ENCODE measurements around the gene GALNT9.

The GALNT9 gene

DNA sequence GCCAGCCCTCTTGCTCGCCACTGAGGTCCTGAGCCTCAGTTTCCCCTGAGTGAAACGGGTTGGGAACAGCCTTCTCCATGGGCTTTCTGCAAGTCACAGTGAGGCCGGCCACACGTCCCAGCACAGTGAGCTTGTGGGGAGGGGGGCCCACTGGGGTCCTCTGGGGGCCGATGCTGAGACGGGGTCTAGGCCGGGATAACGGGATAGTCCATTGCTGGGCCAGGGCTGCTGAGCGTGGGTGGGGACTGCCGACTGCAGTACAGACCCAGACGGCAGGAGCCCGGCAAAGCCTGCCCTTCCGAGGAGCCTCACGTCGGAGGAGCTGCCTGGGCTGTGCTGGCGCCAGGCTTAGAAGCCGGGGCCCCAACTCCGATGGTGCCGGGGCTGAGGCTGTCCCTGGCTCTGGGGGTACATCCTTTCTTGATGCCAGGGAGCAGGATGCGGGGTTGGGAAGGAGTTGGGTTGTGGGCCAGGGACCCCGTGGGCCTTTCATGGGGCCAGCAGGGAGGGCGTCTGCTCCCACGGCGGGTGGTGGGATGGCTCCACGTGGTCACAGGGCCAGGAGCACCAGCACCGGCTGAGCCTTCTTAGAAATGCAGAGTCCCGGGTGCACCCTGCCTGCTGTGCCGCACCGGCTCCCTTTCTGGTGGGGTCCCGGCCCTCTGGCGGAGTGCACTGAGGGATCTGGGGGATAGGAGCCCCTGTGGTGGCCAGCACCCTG, 160.9 kb downstream of the GALNT9 start:
- no peak for DNase-seq (ENCODE audit: low spot score)

DNA sequence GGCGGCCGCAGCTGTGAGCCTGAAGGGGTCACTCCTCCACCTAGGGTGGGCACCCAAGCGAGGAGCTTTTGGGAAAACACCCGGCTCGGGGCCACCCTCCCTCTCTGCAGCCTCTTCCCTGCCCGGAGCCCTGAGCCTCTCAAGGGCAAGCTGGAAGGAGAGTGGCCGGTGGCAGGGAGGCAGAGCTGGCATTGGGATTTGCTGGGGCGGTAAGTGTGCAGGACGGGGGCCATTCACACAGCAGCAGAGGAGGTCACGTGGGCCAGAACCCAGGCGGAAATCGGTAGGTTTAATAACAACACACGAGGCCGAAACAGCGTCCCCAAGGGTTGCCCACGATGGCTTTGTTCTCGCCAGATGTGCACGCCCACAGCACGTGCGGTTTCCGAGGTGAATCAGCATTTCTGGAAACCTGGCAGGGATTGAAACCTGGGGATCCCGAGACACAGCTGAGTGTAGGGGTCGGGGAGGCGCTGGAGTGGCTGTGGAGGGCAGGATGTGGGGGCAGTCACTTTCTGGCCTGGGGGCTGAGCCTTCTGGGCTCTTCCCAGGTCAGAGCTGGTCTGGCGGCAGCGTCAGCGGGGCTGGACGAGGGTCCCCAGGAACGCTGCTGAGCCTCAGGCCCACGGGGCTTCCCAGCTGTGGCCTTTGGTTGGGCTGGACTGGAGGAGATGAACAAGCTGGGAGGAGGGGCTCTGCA, 161.6 kb downstream of the GALNT9 start:
- no peak for DNase-seq (ENCODE audit: low spot score)

DNA sequence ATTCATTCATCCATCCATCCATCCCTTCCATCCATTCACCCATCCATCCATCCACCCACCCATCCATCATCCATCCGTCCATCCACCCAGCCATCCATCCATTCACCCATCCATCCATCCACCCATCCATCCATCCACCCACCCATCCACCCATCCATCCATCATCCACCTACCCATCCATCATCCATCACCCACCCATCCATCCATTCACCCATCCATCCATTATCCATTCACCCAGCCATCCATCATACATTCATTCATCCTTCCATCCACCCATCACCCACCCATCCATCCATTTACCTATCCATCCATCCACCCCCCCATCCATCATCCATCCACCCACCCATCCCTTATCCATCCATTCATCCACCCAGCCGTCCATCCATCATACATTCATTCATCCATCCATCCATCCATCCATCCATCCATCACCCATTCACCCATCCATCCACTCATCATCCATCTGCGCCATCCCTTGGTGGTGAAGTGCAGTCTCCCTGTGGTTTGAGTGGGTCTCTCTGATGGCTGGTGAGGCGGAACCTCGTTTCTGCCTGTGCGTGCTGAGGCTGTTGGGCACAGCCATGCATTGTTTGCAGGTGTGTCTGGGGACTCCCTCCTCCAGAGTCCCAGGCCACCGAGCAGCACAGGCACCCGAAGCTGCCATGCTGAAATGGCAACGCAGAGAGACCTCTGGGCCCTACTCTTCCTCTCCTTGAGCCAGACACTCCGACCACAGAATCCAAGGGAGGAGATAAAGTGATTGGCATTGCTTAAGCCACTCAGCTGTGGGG, 162.4 kb downstream of the GALNT9 start:
- no peak for DNase-seq (ENCODE audit: low spot score)

DNA sequence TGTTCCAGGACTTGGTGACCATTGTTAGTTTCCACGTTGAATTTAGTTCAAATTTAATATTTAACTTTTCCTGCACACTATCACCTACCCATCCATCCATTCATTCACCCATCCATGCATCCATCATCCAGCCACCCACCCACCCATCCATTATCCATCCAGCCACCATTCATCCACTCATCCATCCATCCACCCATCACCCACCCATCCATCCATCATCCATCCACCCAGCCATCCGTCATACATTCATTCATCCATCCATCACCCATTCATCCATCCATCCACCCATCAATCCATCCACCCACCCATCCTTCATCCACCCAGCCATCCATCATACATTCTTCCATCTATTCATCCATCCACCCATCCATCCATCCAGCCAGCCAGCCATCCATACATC, 163.3 kb downstream of the GALNT9 start:
- no peak for DNase-seq (ENCODE audit: low spot score)

DNA sequence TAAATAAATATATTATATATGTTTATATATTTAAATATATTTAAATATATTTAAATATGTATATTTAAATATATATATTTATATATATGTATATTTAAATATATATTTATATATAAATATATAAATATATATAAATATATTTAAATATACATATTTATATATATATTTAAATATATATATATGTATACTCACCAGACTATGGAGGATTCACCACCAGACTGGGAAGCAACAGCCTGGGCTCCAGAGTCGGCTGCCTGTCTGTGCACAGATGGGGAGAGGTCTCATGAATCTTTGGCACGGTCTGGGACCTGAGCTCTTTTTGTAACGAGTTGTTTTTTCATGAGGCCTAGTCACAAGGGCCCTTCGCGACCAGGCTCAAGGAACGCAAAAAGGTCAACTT, 163.8 kb downstream of the GALNT9 start:
- no peak for DNase-seq (ENCODE audit: low spot score)

DNA sequence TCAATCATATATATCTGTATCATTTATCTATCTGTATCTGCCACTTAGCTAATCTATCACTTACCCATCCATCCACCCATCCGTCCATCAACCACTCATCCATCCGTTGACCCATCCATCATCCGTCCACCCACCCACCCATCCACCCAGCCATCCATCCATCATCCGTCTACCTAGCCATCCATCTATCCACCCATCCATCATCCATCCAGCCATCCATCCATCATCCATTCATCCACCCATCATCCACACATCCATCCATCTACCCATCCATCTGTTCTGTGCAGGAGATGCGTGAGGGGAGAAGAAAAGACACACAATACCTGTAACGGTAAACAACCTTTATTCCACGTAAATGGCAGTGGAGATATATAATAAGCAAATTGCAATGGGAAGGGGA, 165.0 kb downstream of the GALNT9 start:
- DNase-seq (ENCODE audit: low spot score), result no peak

DNA sequence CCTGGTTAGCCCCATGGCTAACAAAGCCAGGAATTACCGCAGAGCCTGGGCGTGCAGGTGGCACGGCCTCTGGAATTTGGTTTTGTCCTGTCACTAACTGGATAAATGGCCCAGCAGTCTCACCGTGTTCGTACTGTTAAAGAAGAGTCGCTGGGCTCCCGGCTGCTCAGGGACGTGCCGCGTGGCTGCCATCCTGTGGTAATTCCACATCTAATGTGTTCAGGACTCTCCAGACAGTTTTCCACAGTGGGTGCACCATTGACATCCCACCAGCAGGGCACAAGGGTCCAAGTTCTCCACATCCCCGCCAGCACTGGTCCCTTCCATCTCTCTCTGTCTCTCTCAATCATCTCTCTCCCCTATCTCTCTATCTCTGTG, 165.5 kb downstream of the GALNT9 start:
- DNase-seq (ENCODE audit: low spot score), result no peak

DNA sequence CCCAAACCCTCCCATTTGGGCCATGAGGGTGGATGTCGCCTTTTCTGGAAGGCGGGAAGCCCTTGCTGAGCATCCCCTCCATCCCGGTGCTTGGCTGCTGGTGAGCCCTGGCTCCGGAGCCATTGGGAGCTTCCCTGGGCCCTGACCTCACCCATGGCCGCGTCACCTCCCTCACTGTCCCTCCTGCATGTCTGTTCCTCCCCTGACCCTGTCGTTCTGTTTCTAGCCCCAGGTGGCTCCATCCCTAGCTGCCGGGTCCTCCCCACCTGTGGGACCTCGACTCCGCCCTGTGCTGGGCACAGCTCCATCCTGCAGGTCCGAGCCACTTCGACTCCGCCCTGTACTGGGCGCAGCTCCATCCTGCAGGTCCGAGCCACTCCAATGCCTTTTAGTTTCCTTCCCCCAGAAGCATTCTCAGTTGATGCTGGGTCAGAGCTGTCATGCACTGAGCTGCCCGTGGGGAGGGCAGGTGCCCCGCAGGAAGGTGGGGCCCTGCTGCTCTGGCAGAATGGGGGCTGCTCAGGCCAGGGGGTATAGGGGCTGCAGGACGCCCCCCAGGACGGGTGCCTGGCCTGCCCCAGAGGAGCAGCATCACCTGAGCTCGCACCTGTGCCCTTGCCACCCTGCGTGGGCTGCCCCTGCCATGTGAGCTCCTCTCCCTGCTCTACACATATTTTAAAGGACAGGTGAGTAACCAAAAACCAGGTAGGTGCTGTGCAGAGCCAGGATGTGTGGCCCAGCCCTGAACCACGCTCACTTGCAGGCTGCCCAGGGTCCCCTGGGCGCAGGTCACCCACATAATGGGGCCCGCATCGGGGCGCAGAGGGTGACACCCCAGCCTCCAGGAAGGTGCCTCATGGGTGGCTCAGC, 166.1 kb downstream of the GALNT9 start:
- no peak for DNase-seq (ENCODE audit: low spot score)

DNA sequence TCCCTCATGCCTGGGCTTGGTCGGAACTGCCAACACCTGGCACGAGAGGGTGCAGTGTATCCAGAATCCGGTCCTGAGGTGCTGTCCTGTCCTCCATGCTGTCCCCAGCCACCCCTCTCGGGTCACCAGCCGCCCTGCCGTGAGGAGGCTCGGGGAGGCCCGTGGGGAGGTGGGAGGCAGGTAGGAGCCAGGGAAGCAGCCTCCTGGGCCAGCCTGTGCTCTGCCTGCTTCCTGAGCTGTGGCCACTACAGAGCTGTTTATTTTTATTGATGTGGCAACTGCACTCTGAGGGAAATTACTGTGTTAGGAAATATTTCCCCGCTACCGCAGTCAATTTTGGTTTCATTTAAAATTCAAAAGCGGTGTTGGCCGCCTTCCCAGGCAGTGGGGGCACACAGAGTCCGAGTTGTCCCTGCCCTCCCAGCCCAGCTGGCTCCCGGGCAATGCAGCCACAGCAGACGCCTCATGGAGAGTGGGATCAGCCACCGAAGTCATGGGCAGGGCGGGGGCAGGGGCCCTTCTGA, 166.8 kb downstream of the GALNT9 start:
- DNase-seq (ENCODE audit: low spot score), result no peak

DNA sequence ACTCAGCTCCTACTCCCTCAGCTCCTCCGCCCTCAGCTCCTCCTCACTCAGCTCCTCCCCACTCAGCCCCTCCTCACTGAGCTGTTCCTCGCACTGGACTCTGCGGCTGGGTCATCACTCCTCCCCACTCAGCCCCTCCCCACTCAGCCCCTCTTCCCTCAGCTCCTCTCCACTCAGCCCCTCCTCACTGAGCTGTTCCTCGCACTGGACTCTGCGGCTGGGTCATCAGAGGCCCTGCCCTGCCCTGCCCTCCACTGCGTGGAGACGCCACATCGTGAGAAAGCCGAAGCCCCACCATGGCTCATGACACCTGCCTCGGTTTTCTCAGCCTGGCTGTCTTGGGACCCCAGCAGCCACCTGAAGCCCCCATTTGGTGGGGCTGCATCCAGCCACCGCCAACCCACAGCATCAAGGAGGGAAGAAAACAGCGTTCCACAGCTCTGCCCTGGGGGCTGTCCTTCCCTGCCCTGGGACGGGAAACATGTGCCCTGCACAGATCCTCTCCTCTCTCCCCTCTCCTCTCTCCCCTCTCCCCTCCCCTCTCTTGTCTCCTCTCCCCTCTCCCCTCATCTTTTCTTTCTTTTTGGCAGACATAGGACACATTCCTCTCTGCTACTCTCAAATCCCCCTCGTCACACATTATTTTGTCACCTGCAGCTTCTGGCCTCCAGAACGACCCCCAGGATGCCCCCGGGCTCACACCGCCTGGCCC, 167.4 kb downstream of the GALNT9 start:
- no peak for DNase-seq (ENCODE audit: low spot score)

DNA sequence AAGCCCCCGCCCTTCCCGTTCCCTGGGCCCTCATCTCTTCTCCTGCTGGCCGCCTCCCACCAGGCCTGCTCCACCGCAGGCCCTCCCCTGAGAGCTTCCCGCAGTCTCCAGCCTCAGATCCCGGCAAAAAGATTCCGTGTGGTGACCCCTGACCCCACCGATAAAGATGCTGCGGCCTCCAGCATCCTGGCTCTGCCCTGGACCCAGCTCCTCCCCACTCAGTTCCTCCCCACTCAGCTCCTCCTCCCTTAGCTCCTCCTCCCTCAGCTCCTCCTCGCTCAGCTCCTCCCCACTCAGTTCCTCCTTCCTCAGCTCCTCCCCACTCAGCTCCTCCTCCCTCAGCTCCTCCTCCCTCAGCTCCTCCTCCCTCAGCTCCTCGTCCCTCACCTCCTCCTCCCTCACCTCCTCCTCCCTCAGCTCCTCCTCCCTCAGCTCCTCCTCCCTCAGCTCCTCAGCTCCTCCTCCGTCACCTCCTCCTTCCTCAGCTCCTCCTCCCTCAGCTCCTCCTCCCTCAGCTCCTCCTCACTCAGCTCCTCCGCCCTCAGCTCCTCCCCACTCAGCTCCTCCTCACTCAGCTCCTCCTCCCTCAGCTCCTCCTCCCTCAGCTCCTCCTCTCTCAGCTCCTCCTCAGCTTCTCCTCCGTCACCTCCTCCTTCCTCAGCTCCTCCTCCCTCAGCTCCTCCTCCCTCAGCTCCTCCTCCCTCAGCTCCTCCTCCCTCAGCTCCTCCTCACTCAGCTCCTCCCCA, 168.2 kb downstream of the GALNT9 start:
- no peak for DNase-seq (ENCODE audit: low spot score)

DNA sequence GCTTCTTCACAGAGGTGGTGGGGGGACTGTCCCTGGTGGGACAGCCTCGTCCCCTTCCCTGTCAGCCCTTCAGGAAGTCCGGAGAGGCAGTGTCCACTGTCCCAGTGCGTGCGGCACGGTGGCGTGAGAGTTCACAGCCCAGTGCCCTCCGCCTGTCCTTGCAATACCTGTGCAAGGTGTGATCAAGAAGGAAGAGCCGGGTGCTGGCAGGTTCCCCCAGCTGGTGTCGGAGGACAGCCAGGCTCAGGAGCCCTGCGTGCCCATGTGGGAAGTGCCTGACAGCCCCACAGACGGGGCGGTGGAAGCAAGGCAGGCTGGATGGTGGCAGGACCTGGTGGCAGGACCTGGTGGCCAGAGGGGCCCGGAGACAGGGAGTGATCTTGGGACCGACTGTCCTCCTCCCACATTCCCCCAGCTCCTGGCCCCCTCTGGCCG, 168.8 kb downstream of the GALNT9 start:
- no peak for DNase-seq (ENCODE audit: low spot score)

DNA sequence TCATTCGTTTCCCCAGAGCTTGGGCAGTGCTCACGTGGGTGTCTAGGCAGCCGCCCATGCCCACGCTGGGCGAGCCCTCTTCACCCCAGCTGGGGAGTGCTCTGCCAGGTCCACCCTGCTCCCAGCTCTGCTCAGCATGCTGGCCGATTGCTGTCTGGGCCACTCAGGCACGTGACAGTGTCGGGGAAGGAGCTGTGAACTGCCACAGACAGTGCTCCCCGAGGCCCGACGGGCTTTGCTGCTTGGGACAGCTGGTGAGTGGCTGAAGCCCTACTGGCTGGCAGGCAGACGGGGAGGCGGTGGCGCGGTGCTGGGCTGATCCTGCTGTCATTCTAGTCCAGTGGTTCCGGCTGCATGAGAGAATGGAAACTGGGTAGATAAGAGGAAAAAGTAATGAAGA, 169.4 kb downstream of the GALNT9 start:
- DNase-seq (ENCODE audit: low spot score), result no peak

DNA sequence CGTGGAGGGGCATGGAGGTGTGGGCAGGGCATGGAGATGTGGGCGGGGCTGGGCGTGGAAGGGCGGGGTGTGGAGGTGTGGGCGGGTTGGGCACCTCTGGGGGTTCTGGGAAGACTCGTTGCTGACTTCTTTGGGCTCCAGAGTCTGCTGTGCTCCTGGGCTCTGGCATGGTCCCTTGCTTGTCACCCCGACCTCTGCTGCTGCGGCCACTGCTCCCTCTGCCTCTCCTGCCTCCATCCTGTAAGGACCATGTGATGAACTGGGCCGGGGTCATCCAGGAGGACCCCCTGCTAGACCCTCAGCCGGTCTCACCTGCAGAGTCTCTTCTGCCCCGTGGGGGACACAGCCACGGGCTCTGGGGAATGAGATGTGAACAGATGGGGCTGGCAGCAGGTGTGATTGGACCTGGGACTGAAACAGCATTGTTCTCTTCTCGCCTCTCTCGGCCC, 169.8 kb downstream of the GALNT9 start:
- no peak for DNase-seq (ENCODE audit: low spot score)

DNA sequence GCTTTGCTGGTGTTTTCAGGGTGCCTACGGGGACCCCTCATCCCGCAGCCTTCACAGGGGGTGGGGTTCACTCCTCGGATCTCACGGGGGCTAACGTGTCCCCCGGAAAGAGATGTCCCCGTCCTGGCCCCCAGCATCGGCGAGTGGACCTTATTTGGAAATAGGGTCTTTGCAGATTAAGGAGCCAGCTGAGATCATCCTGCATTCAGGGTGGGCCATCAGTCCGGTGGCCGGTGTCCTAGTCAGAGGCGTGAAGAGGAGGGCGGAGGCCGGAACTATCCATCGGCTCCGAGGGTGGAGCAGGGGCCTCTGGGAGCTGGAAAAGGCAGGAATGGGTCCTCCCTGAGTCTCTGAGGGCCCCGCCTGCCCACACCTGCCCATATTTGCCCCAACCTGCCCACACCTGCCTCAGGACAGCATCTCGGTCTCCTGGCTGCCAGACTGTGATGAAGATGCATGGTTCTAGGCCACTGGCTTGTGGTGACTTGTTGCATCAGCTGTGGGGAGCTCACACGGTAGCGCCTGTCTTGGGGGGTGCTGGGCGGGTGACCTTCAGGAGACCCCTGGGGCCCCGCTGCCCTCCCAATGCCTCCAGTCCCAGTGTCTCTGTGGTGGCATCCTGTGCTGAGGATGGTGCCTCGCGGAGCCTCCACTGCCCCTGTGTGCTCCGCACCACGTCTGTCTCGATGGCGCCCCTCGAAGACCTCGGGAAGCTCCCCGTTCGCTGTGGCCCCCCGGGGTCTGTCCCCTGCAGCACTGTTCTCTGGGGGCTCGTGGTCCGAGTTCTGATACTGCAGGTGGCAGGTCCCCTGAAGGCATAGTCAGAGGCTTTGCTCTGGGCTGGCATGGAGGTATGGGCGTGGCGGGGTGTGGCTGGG, 170.5 kb downstream of the GALNT9 start:
- no peak for DNase-seq (ENCODE audit: low spot score)

DNA sequence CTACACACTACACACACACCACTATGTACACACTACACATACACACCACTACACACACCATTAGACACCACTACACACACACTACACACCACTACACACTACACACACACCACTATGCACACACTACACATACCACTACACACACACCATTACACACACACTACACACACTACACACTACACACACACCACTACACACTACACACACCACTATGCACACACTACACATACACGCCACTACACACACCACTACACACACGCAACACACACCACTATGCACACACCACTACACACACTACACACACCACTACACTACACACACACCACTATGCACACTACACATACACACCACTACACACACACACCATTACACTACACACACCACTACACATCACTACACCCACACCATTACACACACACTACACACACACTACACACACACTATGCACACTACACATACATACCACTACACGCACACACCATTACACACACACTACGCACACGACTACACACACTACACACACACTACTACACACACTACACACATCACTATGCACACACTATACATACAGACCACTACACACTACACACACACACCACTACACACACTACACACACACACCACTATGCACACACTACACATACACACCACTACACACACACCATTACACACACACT, 171.5 kb downstream of the GALNT9 start:
- DNase-seq (ENCODE audit: low spot score), result no peak

DNA sequence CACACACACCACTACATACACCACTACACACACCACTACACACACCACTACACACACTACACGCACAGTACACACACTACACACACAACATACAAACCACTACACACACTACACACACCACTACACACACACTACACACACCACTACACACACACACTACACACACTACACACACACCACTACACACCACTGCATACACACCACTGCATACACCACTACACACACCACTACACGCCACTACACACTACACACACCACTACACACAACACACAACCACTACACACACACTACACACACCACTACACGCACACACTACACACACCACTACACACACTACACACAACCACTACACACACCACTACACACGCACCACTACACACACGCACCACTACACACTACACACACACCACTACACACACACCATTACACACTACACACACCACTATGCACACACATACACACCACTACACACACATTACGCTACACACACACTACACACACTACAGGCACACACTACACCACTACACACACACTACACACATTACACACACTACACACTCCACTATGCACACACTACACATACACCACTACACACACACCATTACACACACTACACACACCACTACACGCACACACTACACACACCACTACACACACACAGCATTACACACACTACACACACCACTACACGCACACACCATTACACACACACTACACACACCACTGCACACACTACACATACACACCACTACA, 172.6 kb downstream of the GALNT9 start:
- no peak for DNase-seq (ENCODE audit: low spot score)

All from hematopoietic multipotent progenitor cell treated with erythropoietin and hydrocortisone succinate and interleukin-3 and kit ligand, for 17 days (in vitro differentiated cells).